ENCODE results near the gene NT5DC4. TPM values are rescaled to one million over a fixed set of nuclear protein-coding genes. Genes with fewer than 3 reads are reported as not detected.

NT5DC4 gene
- total RNA-seq, 1 experiment from 2014 or later = not detected

DNA sequence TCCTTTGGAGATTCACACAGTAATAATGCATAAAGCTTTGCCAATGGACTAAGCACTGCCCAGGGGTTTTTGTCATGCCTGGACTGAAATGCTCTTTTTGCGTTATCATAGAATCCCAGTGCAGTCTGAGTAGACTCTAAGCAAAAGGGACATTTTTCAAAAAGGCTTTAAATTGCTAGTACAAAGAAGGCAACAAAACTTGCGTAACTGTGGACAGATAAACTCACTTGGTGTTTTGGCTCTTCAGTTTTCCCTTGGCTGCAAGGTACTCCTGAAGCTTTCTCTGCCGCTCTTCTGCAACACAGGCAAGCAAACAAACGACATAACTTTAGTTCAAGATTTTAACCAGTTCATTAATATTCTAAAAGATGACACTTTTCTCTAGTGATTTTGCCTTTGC is 41.5 kb downstream of the NT5DC4 start:
- no peaks in the 10 kb centered on the region for H3K9me3 Mint-ChIP-seq (ENCODE audit: unreplicated experiment)
- ChIA-PET CTCF (interaction anchor here (0.7 to 3.2 kb wide), 6 partner anchors 13 to 179 kb away, joined by 3 to 16 read pairs (median 4); no protein-coding TSS in a partner anchor), POLR2A (interaction anchor here (0.7 to 6.3 kb wide), 8 partner anchors 10 to 180 kb away, joined by 3 to 86 read pairs (median 3); partner anchors contain the start of gene IL1A)
- peaks cover 43% of the 10 kb centered on the region for H3K4me1 Mint-ChIP-seq (ENCODE audit: insufficient read depth, unreplicated experiment)
- intact Hi-C loops (cut with micrococcal nuclease) = loop anchor here (5.0 kb wide), 1 partner anchor 120 kb away; no protein-coding TSS in a partner anchor
- BruUV-seq (replicated peaks) = no TSS peak
- no peak overlapping the region for H3K4me3 Mint-ChIP-seq (ENCODE audit: unreplicated experiment)
- TF ChIP-seq CTCF (IDR thresholded peaks at IDR 0.05; ENCODE audit: unreplicated experiment) = no peak
- H3K36me3 Mint-ChIP-seq (ENCODE audit: insufficient read depth, unreplicated experiment) = peaks cover 15% of the 10 kb centered on the region
- DNase-seq (ENCODE audit: unreplicated experiment) = no peak
- peak overlapping the region; percentile 20 for H3K27ac Mint-ChIP-seq (ENCODE audit: low read depth, unreplicated experiment)
- no peaks in the 10 kb centered on the region for H3K27me3 Mint-ChIP-seq (ENCODE audit: insufficient read depth, unreplicated experiment)

DNA sequence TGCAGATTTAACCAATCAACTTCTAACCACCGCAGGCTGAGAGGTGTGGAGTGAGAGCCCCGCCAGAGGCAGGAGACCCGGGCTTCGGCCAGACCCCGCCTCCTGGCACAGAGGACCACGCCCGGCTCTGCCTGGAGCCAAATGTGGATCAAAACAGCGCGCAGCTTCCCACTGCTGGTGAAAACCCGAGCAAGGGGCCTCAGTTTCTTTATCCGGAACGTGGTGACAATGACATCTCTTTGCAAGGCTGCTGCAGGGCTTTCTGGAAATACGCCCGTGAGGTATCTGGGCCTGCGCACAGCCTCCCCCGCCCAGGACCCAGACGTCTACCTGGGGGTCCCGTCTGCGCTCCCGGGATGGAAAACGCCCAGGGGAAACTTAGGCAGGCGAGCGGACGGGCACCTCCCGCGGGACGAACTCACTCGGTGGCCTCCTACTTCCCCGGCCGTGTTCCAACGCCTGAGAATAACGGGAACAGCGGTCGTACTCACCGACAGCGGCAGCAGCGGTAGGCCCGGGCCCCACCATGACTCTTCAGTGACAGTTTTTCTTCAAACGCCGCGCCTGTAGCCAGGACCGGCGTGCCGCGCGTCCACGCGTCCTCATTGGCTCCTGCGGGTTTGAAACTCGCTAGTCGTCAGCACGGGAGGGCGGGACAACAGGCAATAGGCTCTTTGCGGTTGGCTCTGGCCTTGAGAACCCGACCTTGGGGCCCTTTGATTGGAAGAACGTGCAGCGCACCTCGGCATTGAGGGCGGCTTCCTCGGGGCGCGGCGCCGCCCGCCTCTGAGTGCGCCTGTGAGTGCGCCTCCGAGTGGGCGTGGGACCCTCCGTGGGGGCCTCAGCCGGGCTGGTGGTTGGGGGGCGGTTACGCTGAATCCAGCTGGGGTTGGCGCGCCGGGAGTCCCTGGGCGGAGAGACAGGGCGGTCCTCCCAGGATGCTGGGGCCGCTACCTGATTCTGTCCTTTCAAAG is 43.5 kb downstream of the NT5DC4 start, which contains the start of gene CKAP2L:
Gene CKAP2L (minus strand): TSS at position 539 of the 974 bp plus-strand sequence. CDS start 11 bp downstream, at position 528.
- Mint-ChIP-seq H3K9me3 (ENCODE audit: unreplicated experiment) (no peaks in the 10 kb centered on the region), H3K4me1 (ENCODE audit: insufficient read depth, unreplicated experiment) (peaks cover 28% of the 10 kb centered on the region), H3K36me3 (ENCODE audit: insufficient read depth, unreplicated experiment) (peaks cover 7% of the 10 kb centered on the region), H3K27me3 (ENCODE audit: insufficient read depth, unreplicated experiment) (no peaks in the 10 kb centered on the region), H3K4me3 (ENCODE audit: unreplicated experiment) (peak within 1 kb of the TSS; percentile 97), H3K27ac (ENCODE audit: low read depth, unreplicated experiment) (peak within 1 kb of the TSS; percentile 95)
- DNase-seq (ENCODE audit: unreplicated experiment) = peak; percentile 99
- intact Hi-C loops (cut with micrococcal nuclease) = loop anchor here (5.0 kb wide), 1 partner anchor 118 kb away; no protein-coding TSS in a partner anchor
- ChIA-PET POLR2A (interaction anchor here (0.5 to 6.3 kb wide), 10 partner anchors 9 to 198 kb away, joined by 3 to 86 read pairs (median 4); partner anchors contain the start of gene IL1A), CTCF (interaction anchor here (0.6 to 1.0 kb wide), 3 partner anchors 29 to 121 kb away, joined by 3 to 6 read pairs (median 3); no protein-coding TSS in a partner anchor)
- BruUV-seq (replicated peaks) = TSS peak; percentile 51
- TF ChIP-seq CTCF (IDR thresholded peaks at IDR 0.05; ENCODE audit: unreplicated experiment) = no peak

DNA sequence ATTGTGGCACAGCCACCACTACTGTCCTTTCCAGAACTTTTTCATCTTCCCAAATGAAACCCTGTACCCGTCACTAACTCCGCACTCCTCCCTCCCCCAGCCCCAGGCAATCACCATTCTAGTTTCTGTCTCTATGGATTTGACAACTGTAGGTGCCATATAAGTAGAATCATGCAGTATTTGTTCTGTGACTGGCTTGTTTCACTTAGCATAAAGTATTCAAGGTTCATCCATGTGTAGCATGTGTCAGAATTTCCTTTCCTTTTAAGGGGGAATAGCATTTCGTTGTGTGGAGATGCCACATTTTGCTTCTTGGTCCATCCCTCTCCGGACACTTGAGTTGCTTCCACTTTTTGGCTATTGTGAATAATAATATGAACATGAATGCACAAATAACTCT is 44.4 kb downstream of the NT5DC4 start:
- H3K27ac Mint-ChIP-seq (ENCODE audit: low read depth, unreplicated experiment) = peak overlapping the region; percentile 95
- ChIA-PET CTCF (interaction anchor here (0.5 to 1.0 kb wide), 3 partner anchors 80 to 194 kb away, joined by 3 to 6 read pairs (median 3); no protein-coding TSS in a partner anchor), POLR2A (interaction anchor here (0.7 to 6.3 kb wide), 6 partner anchors 8 to 49 kb away, joined by 3 to 86 read pairs (median 4); partner anchors contain the start of gene IL1A)
- H3K4me1 Mint-ChIP-seq (ENCODE audit: insufficient read depth, unreplicated experiment) = peaks cover 28% of the 10 kb centered on the region
- intact Hi-C loops (cut with micrococcal nuclease) = no loop called here
- H3K36me3 Mint-ChIP-seq (ENCODE audit: insufficient read depth, unreplicated experiment) = peaks cover 7% of the 10 kb centered on the region
- no peaks in the 10 kb centered on the region for H3K27me3 Mint-ChIP-seq (ENCODE audit: insufficient read depth, unreplicated experiment)
- no peaks in the 10 kb centered on the region for H3K9me3 Mint-ChIP-seq (ENCODE audit: unreplicated experiment)
- DNase-seq (ENCODE audit: unreplicated experiment) = no peak
- H3K4me3 Mint-ChIP-seq (ENCODE audit: unreplicated experiment) = peak overlapping the region; percentile 97
- BruUV-seq (replicated peaks) = no TSS peak
- no peak for TF ChIP-seq CTCF (IDR thresholded peaks at IDR 0.05; ENCODE audit: unreplicated experiment)

All from MCF 10A (cell line).